Caki2 (cell line): ENCODE data around the gene KDM1A. TPM values are rescaled to one million over a fixed set of nuclear protein-coding genes. Genes with fewer than 3 reads are reported as not detected.

ENCODE experiments used
- DNase-seq: peaks from one replicate; pipeline ENCODE4 v3.0.0-alpha.2; 2015; ENCODE audit warnings: low read depth
- in situ Hi-C: cut with HindIII; loops from 2 replicates; pipeline ENCODE4 v1.10.0; 2016; ENCODE audit warnings: low sequenced_read_pairs, low pct_unique_long_range_greater_than_20kb, mixed read lengths
- total RNA-seq: library from RNA; depleted of rRNA; stranded (reverse); fragments of >200 nt; shearing (Covaris generic); gene quantifications from 2 replicates; pipeline ENCODE4 v1.2.3, GENCODE V29; 2014; ENCODE audit warnings: low replicate concordance; rRNA removed

Gene KDM1A
- total RNA-seq, 1 experiment from 2014 or later = 133 TPM

DNA sequence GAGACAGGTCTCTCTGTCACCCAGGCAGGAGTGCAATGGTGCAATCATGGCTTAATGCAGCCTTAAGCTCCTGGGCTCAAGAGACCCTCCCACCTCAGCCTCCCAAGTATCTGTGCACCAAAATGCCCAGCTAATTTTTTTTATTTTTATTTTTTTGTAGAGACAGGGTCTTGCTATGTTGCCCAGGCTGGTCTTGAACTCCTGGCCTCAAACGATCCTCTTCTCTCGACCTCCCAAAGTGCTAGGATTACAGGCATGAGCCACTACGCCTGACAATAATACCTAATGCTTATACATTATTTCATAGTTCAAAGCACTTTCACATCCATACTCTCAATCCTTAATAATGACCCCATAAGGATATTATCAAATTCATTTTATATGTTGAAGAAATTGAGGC, 101.1 kb downstream of the KDM1A start:
- DNase-seq = no peak
- in situ Hi-C loops = no loop called here

GRCh38 chr1:23122023-23122748, 102.9 kb downstream of the KDM1A start:
- DNase-seq = no peak
- in situ Hi-C loops = no loop called here

DNA sequence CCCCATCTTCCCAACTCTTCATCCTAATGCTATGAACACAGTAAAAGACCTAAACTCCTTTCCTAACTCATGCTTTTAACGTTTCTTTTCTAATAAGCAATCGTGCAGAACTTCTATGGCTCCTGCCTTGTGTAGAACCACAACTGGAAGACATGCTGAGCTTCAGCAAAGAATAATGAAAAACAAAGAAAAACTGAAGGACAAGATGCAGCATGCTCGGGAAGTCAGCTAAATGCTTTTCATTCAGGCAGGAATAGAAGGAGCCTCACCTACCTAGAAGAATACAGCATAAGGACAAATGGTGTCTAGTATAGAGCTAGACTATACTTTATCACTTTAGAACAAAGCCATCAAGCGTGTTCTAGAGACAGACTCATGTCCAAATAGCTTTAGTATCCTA, 103.5 kb downstream of the KDM1A start:
- in situ Hi-C loops = no loop called here

GRCh38 chr1:23123528-23123927, 104.3 kb downstream of the KDM1A start:
- no peak for DNase-seq

More for the DNA sequence above, 103.5 kb downstream of the KDM1A start:
- DNase-seq = no peak

GRCh38 chr1:23124259-23125026, 105.2 kb downstream of the KDM1A start:
- no peak for DNase-seq
- in situ Hi-C loops = no loop called here

More at GRCh38 chr1:23123528-23123927, 104.3 kb downstream of the KDM1A start:
- in situ Hi-C loops = no loop called here

GRCh38 chr1:23125489-23125888, 106.2 kb downstream of the KDM1A start:
- in situ Hi-C loops = no loop called here
- DNase-seq = no peak

DNA sequence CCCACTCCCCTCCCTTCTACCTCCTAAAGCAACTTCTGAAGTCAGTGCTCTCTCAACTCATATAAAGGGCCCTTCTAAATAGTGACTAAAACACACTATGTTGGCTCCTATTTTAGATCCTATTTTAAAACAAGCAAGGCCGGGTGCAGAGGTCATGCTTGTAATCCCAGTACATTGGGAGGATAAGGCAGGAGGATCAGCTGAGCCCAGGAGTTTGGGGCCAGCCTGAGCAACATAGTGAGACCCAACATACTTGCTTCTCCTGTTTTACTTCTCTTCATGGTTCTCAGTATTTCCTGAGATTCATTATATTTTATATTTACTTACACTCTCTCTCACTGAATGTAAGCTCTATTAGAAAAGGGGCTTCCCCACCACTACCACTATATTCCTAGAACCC, 106.9 kb downstream of the KDM1A start:
- in situ Hi-C loops = no loop called here
- DNase-seq = no peak

GRCh38 chr1:23126801-23127200, 107.5 kb downstream of the KDM1A start:
- no peak for DNase-seq
- in situ Hi-C loops = no loop called here

DNA sequence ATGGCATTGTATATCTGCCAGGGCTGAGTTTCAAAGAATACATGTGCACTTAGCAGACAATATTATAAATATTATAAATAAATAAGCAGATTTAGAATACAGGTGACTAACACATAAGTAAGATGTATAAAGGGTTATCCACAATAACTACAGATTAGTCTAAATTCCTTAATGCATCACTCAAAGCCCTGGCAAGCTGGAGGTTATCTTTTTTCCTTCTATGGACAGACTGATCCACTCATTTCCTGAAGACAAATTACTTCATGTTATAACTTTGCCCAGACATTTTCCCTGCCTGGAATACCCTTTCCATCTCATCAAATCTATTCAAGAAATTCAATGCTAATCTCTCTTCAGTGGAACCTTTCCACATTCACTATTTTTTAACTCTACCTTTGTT, 110.6 kb downstream of the KDM1A start:
- no peak for DNase-seq
- in situ Hi-C loops = no loop called here

DNA sequence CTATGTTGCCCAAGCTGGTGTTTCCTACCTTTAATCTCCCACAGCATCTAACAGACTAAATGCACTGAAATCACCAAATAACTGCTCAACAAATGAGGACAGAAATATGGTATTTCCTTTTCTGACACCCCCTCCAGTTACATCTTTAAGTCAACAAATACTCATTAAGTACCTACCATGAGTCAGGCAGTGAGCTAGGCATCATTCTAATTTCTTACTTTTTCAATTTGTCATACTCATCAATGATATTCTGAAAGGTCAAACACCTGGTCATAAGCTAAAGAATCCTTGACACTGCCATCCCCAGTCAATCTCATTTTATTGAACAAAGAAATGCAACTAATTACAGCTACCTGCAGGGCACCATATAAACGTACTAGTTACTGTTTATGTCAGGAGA, 112.8 kb downstream of the KDM1A start:
- DNase-seq = no peak
- in situ Hi-C loops = no loop called here

Other genes with a start within 250 kb of the KDM1A start
- not detected in 2 replicates for gene LACTBL1, start 46.6 kb upstream of the KDM1A start, total RNA-seq
- not detected in 2 replicates for gene TEX46, start 3.6 kb upstream of the KDM1A start, total RNA-seq
- gene LUZP1, start 149.4 kb downstream of the KDM1A start, total RNA-seq = 10.9 and 17.0 TPM in 2 replicates
- gene HTR1D, start 198.0 kb downstream of the KDM1A start, total RNA-seq = 0.52 and 1.5 TPM in 2 replicates